Placental epithelial cell (primary cell): ENCODE measurements around the gene USP11. TPM values are rescaled to one million over a fixed set of nuclear protein-coding genes. Genes with fewer than 3 reads are reported as not detected.

Source experiments
- small RNA-seq: library from RNA; depleted of rRNA; stranded (forward); fragments of <200 nt; gene quantifications from one replicate; pipeline ENCODE3, GENCODE V24; 2012
- total RNA-seq: library from RNA; depleted of rRNA; stranded (reverse); fragments of >200 nt; gene quantifications from 2 replicates; pipeline ENCODE4 v1.2.3, GENCODE V29; 2012

Gene USP11
- total RNA-seq, result 59.0 and 73.0 TPM in 2 replicates

GRCh38 chrX:47232803-47233332, at the start of gene USP11:
USP11 (plus strand) TSS chrX:47233009; CDS start chrX:47233044, 35 bp downstream.

DNA sequence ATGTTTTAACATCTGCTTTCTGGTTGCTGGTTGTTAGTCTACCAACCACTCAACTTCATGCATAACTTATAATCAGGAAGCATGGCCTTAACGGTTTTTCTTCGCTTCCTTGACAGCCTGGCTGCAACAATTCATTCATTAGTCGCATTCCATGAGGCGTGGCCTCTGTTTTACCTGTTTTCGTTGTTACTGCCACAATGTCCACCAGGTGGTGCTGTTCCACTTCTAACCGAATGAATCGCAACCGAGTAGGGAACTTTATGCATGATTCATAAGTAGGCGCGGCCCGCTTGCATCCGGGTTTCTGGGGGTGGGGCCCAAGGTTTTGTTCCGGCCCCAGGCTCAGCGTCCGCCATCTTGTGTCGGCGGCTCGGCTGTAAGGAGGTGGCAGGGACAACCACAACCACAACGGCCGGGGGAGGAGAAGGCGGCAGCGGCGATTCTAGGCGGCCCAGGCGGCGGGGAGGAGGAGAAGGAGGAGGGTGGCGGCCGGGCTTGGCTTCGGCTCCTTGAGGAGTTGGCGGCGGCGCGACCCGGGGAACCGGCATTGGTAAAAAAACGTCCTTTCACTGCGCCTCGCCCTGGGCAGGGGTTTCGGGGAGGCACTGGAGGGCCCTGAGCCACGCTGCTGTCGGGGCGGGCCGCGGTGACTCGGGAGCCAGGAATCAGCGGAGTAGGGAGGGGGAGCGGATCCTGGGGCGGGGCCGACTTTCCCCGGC, 39.2 kb upstream of the USP11 start, which contains the start of gene UBA1:
TSS of gene UBA1 (plus strand) at position 355 of the 719 bp plus-strand sequence. CDS start 4,974 bp downstream, outside the sequence.

DNA sequence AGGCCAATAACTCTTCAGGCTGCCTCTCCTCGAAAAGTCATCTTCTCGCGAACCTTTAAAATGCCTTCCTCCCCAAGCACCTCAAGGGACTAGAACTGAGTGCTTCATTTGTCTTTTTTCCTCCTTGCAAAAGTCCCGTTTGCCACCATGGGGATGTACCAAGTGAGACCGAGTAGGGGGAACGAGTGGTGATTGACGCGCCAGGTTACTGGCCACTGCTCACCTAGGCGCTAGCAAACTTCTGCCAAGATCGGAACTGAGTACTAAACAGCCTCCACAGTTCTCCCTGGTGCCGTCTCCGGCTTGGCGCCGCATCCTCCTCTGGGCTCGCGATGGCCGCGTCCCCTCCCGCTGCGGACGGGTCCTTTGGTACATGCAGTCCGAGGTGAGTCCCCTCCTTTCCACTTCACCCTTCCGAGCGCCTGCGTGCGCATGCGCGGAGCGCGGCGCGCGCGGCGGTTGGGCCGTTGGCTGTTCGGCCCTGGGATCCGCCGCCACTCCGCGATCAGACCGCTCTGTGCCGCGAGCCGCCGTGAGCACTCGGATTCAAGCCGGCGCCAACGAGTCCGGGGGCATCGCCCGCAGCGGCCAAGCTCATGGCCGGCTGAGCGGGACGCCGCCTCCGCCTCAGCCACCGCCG, 14.4 kb upstream of the USP11 start, which contains the start of gene CDK16:
TSS of gene CDK16 (plus strand) at position 402 of the 640 bp plus-strand sequence. CDS start 4,877 bp downstream, outside the sequence.

Small RNA genes within 50 kb of the gene (small RNA-seq; reads per million reads assigned to genes)
- not detected for gene RN7SL785P

Other genes starting within 250 kb of the USP11 start
- gene RGN, start 154.6 kb upstream of the USP11 start, total RNA-seq, result 0.79 TPM in 1 of 2 replicates, not detected in the other
- gene NDUFB11, start 88.3 kb upstream of the USP11 start, total RNA-seq, result 61.3 and 89.1 TPM in 2 replicates
- 40.4 and 70.8 TPM in 2 replicates for gene RBM10, start 87.8 kb upstream of the USP11 start, total RNA-seq
- gene UBA1, start 39.2 kb upstream of the USP11 start, total RNA-seq, result 197 and 296 TPM in 2 replicates
- gene CDK16, start 14.3 kb upstream of the USP11 start, total RNA-seq, result 111 and 134 TPM in 2 replicates
- gene ZNF157, start 137.6 kb downstream of the USP11 start, total RNA-seq, result 0.11 and 0.39 TPM in 2 replicates